H1 (cell line): Measurements from ENCODE around the gene DNAAF8. TPM values are rescaled to one million over a fixed set of nuclear protein-coding genes. Genes with fewer than 3 reads are reported as not detected.

Source experiments
- CTCF ChIA-PET: fragments of 300-600 bp; sonication (Branson Sonifier 250); formaldehyde crosslinking; loops from one replicate; lab custom pipeline; 2021; ENCODE audit not compliant: partially characterized antibody; lab: Charles Lee
- POLR2A ChIA-PET: fragments of 300-600 bp; sonication (Branson Sonifier 250); formaldehyde crosslinking; loops from one replicate; lab custom pipeline; 2021; ENCODE audit warnings: inconsistent platforms; ENCODE audit not compliant: partially characterized antibody; lab: Charles Lee
- DNase-seq, 2 experiments: peaks; one replicate each; pipeline versions ENCODE4 v3.0.0 to v3.0.0-alpha.2; 2010 to 2022; ENCODE audit warnings: low spot score in 2 of 2, low read depth in 1 of 2, mixed read lengths in 1 of 2
- FAIRE-seq: peaks from 2 replicates; lab custom pipeline; 2011; peaks lifted over from hg19 to GRCh38; lab: Jason Lieb, UNC
- H2AFZ ChIP-seq: 2 replicates; pipeline ENCODE4 v1.8.1; 2012; ENCODE audit warnings: low read length, inconsistent platforms
- H2AK5ac ChIP-seq: 2 replicates; pipeline ENCODE4 v1.6.1; 2013; ENCODE audit warnings: low read depth, low read length
- H2BK120ac ChIP-seq: replicated peaks from 2 replicates; pipeline ENCODE3; 2013; ENCODE audit warnings: low read depth, low read length, inconsistent platforms
- H2BK12ac ChIP-seq: 2 replicates; pipeline ENCODE4 v1.6.1; 2013; ENCODE audit warnings: low read depth, low read length
- H2BK15ac ChIP-seq: 2 replicates; pipeline ENCODE4 v1.6.1; 2013; ENCODE audit warnings: low read length
- H2BK20ac ChIP-seq: 2 replicates; pipeline ENCODE4 v1.6.1; 2013; ENCODE audit warnings: low read length
- H2BK5ac ChIP-seq: 2 replicates; pipeline ENCODE4 v1.6.1; 2013; ENCODE audit warnings: low read depth, low read length
- H3K14ac ChIP-seq: 2 replicates; pipeline ENCODE4 v1.6.1; 2013; ENCODE audit warnings: inconsistent platforms; ENCODE audit not compliant: insufficient read length
- H3K18ac ChIP-seq: 2 replicates; pipeline ENCODE4 v1.6.1; 2013; ENCODE audit warnings: low read length; ENCODE audit errors: extremely low read depth
- H3K23ac ChIP-seq: 2 replicates; pipeline ENCODE4 v1.6.1; 2013; ENCODE audit warnings: inconsistent platforms; ENCODE audit not compliant: insufficient read length
- H3K23me2 ChIP-seq: 2 replicates; pipeline ENCODE4 v1.6.1; 2013; ENCODE audit warnings: low read depth, low read length
- H3K27ac ChIP-seq: 2 replicates; pipeline ENCODE4 v1.6.1; 2011; ENCODE audit warnings: low read depth, low read length, inconsistent platforms
- H3K27me3 ChIP-seq, 4 experiments: replicated peaks in 1 of 4; 1 replicate in 1 of 4; 2 replicates in 3 of 4; pipeline versions ENCODE4 v1.6.1 to v1.8.1; 2011 to 2013; ENCODE audit warnings: low read length in 3 of 4, mild to moderate bottlenecking in 3 of 4, inconsistent platforms in 2 of 4, mixed read lengths in 2 of 4, moderate library complexity in 1 of 4; ENCODE audit not compliant: control insufficient read depth in 3 of 4, insufficient read depth in 3 of 4; ENCODE audit errors: extremely low read depth in 1 of 4
- H3K36me3 ChIP-seq, 4 experiments: 2 replicates each; pipeline versions ENCODE4 v1.6.1 to v1.8.1; 2011 to 2013; ENCODE audit warnings: mild to moderate bottlenecking in 4 of 4, low read length in 3 of 4, moderate library complexity in 2 of 4, control low read depth in 1 of 4, inconsistent platforms in 1 of 4; ENCODE audit not compliant: insufficient read depth in 4 of 4, control insufficient read depth in 2 of 4
- H3K4ac ChIP-seq: replicated peaks from 2 replicates; pipeline ENCODE3; 2013; ENCODE audit warnings: low read length, low read depth, mixed read lengths, inconsistent platforms; ENCODE audit not compliant: insufficient read length
- H3K4me1 ChIP-seq, 4 experiments: replicated peaks in 1 of 4; 1 replicate in 1 of 4; 2 replicates in 3 of 4; pipeline versions ENCODE4 v1.6.1 to v1.8.1; 2011 to 2013; ENCODE audit warnings: low read length in 3 of 4, inconsistent platforms in 2 of 4, mixed read lengths in 1 of 4; ENCODE audit not compliant: insufficient read depth in 4 of 4, control insufficient read depth in 3 of 4
- H3K4me2 ChIP-seq, 2 experiments: 2 replicates each; pipeline versions ENCODE4 v1.6.1 to v1.8.1; 2011 to 2013; ENCODE audit warnings: low read depth in 2 of 2, low read length in 2 of 2, control low read depth in 1 of 2, inconsistent platforms in 1 of 2, mild to moderate bottlenecking in 1 of 2; ENCODE audit not compliant: insufficient read depth in 1 of 2
- H3K4me3 ChIP-seq, 4 experiments: fragments of 200-600, 300-600 bp in 1 of 4; sonication (generic), shearing (Covaris generic), sonication (Bioruptor Twin) in 1 of 4; 2 replicates each; pipeline versions ENCODE4 v1.5.1 to v1.8.1; 2011 to 2016; ENCODE audit warnings: low read length in 4 of 4, low read depth in 3 of 4, control low read depth in 2 of 4, inconsistent platforms in 2 of 4, mild to moderate bottlenecking in 2 of 4, mixed read lengths in 1 of 4, moderate library complexity in 1 of 4; ENCODE audit not compliant: insufficient read depth in 2 of 4; ENCODE audit errors: extremely low read depth in 1 of 4
- H3K56ac ChIP-seq: replicated peaks from 2 replicates; pipeline ENCODE3; 2013; ENCODE audit warnings: low read depth, mild to moderate bottlenecking, mixed read lengths, low read length, inconsistent platforms; ENCODE audit not compliant: insufficient read length
- H3K79me1 ChIP-seq: 2 replicates; pipeline ENCODE4 v1.6.1; 2013; ENCODE audit warnings: low read depth, low read length, control low read depth
- H3K79me2 ChIP-seq, 2 experiments: 2 replicates each; pipeline versions ENCODE4 v1.6.1 to v1.8.1; 2012 to 2013; ENCODE audit warnings: low read length in 2 of 2, mild to moderate bottlenecking in 2 of 2, inconsistent platforms in 1 of 2; ENCODE audit not compliant: insufficient read depth in 2 of 2, control insufficient read depth in 1 of 2
- H3K9ac ChIP-seq, 4 experiments: replicated peaks in 1 of 4; 1 replicate in 1 of 4; 2 replicates in 3 of 4; pipeline versions ENCODE4 v1.6.1 to v1.8.1; 2011 to 2013; ENCODE audit warnings: low read depth in 3 of 4, low read length in 3 of 4, control low read depth in 2 of 4, mild to moderate bottlenecking in 2 of 4, moderate library complexity in 2 of 4, inconsistent platforms in 1 of 4; ENCODE audit errors: extremely low read depth in 1 of 4
- H3K9me3 ChIP-seq, 2 experiments: 2 replicates each; pipeline versions ENCODE4 v1.6.1 to v1.8.1; 2012 to 2013; ENCODE audit warnings: mild to moderate bottlenecking in 2 of 2, moderate library complexity in 2 of 2, control low read depth in 1 of 2, inconsistent platforms in 1 of 2, low read depth in 1 of 2, low read length in 1 of 2, mixed read lengths in 1 of 2; ENCODE audit not compliant: insufficient read depth in 2 of 2
- H4K20me1 ChIP-seq, 2 experiments: replicated peaks in 1 of 2; 2 replicates each; pipeline versions ENCODE3 to v1.8.1; 2011 to 2013; ENCODE audit warnings: inconsistent platforms in 2 of 2, low read length in 2 of 2, mild to moderate bottlenecking in 1 of 2; ENCODE audit not compliant: insufficient read depth in 2 of 2, control insufficient read depth in 1 of 2
- H4K5ac ChIP-seq: 2 replicates; pipeline ENCODE4 v1.6.1; 2013; ENCODE audit warnings: low read length, low read depth, mixed read lengths, inconsistent platforms; ENCODE audit not compliant: insufficient read length
- H4K8ac ChIP-seq: 2 replicates; pipeline ENCODE4 v1.8.0; 2013; ENCODE audit warnings: mild to moderate bottlenecking, moderate library complexity, low read length, inconsistent platforms; ENCODE audit not compliant: insufficient read depth; ENCODE audit errors: extremely low read depth
- H4K91ac ChIP-seq: replicated peaks from 2 replicates; pipeline ENCODE3; 2013; ENCODE audit warnings: low read length, mixed read lengths, inconsistent platforms; ENCODE audit not compliant: insufficient read length
- BCL11A ChIP-seq, 2 experiments: IDR thresholded peaks; one replicate each; pipeline ENCODE4 v1.6.1; 2011; ENCODE audit warnings: low read depth in 2 of 2, low read length in 2 of 2, mild to moderate bottlenecking in 2 of 2
- CHD2 ChIP-seq: IDR thresholded peaks from 2 replicates; pipeline ENCODE4 v1.6.1; 2012; ENCODE audit warnings: low read length, improper control_type of control experiment
- CTBP2 ChIP-seq: IDR thresholded peaks from 2 replicates; pipeline ENCODE4 v1.7.0; 2011; ENCODE audit warnings: borderline replicate concordance, mild to moderate bottlenecking, moderate library complexity, mixed read lengths, low read length; ENCODE audit not compliant: insufficient read depth, insufficient read length
- KDM5A ChIP-seq: fragments of 200-600 bp; IDR thresholded peaks from 2 replicates; pipeline ENCODE4 v1.7.1; 2012; ENCODE audit warnings: mild to moderate bottlenecking, low read length, inconsistent platforms, mixed read lengths
- SAP30 ChIP-seq: fragments of 300-600 bp; sonication (generic); IDR thresholded peaks from 2 replicates; pipeline ENCODE4 v1.7.1; 2012; ENCODE audit warnings: low read length, moderate library complexity, mild to moderate bottlenecking, inconsistent platforms; ENCODE audit not compliant: insufficient read depth, insufficient replicate concordance
- SIN3A ChIP-seq, 2 experiments: IDR thresholded peaks in 1 of 2; conservative IDR thresholded peaks in 1 of 2; 2 replicates each; pipeline ENCODE4 v1.6.1; 2011 to 2012; ENCODE audit warnings: low read length in 2 of 2, improper control_type of control experiment in 1 of 2, low read depth in 1 of 2, mild to moderate bottlenecking in 1 of 2
- SIRT6 ChIP-seq: IDR thresholded peaks from one replicate; pipeline ENCODE4 v1.7.1; 2012; ENCODE audit warnings: low read length, inconsistent platforms
- TBP ChIP-seq: IDR thresholded peaks from 2 replicates; pipeline ENCODE4 v1.6.1; 2011; ENCODE audit warnings: low read depth, low read length, improper control_type of control experiment
- WGBS, 2 experiments: shearing (Covaris generic) in 1 of 2; methylation state at CpG; one replicate each; pipeline versions ENCODE4 v1.1.6 to v1.1.7; 2013 to 2015; ENCODE audit warnings: low lambda C conversion rate in 2 of 2, mixed read lengths in 2 of 2, inconsistent platforms in 1 of 2, low coverage in 1 of 2, missing lambda C conversion rate in 1 of 2; ENCODE audit not compliant: insufficient replicate concordance in 2 of 2, insufficient coverage in 1 of 2, insufficient read length in 1 of 2; ENCODE audit errors: extremely low coverage in 1 of 2, missing lambda C conversion rate in 1 of 2; 5-methylcytosine and 5-hydroxymethylcytosine counted together
- polyA plus RNA-seq, 7 experiments: library from polyadenylated mRNA; depleted of rRNA in 3 of 7; stranded (reverse) in 5 of 7; unstranded in 2 of 7; fragments of >200 nt in 5 of 7; fragments of 200-250 nt in 2 of 7; gene quantifications; 1 replicate in 5 of 7; 2 replicates in 1 of 7; 4 replicates in 1 of 7; pipeline versions ENCODE4 v1.2.1 to v1.2.3, GENCODE V29; 2011 to 2013; ENCODE audit warnings: missing spikeins in 2 of 7, mixed read lengths in 2 of 7
- total RNA-seq: library from RNA; stranded (reverse); fragmentation: NEBNext Ultra II Directional; extraction: Animal tissue kit (Norgen Biotek cat#: 25700); gene quantifications from 2 replicates; pipeline ENCODE4 v1.2.1, GENCODE V29; 2021

The DNAAF8 gene
- total and polyA plus RNA-seq, 2 of the 8 experiments (the other 6 are each of a cell fraction or from before 2014, with no cell fraction given) = 0.39 TPM; not detected in 1

DNA sequence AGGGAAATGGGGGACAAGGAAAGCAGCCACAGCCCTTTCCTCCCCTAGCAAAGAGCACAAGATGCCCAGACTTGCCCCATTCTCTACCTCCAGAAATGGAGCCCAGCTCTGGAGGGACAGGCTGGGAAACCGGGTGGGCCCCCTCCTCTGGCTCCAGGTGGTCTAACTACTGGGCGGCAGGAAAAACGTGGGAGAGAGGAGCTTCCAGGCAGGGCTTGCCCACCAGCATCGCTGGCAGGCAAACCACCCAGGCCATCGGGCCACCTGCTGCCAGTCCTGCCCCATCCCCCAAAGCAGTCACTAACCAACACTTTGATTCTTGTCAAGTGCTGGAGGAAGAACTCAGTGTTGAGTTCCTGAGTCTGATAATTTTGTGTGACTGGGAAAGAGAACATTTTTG is 15.9 kb upstream of the DNAAF8 start:
- FAIRE-seq = no peak
- H3K36me3 ChIP-seq = peaks cover 0 to 19% (median 2%) of the 10 kb centered on the region in 4 experiments; a peak in 3 of 8 replicates
- H4K5ac ChIP-seq = no peak overlapping the region
- H3K4ac ChIP-seq = no peak overlapping the region
- ChIA-PET POLR2A (interaction anchor here (3.0 kb wide), 1 partner anchor 16 kb away, joined by 11 read pairs; the partner anchor contains the start of genes ANKS3 and DNAAF8), CTCF (interaction anchor here (0.6 to 2.6 kb wide), 5 partner anchors 11 to 96 kb away, joined by 3 to 9 read pairs (median 4); partner anchors contain the start of genes ANKS3 and DNAAF8)
- H2AFZ ChIP-seq = no peak overlapping the region
- H3K56ac ChIP-seq = no peak overlapping the region
- no peak overlapping the region for H2BK15ac ChIP-seq
- H4K20me1 ChIP-seq = peaks cover 0 to 1% of the 10 kb centered on the region in 2 experiments
- no peak overlapping the region for H2BK5ac ChIP-seq
- H2BK20ac ChIP-seq = no peak overlapping the region
- H3K27me3 ChIP-seq = no peaks in the 10 kb centered on the region
- H3K79me1 ChIP-seq = no peaks in the 10 kb centered on the region
- peak overlapping the region; percentile 20 to 49; a peak in 1 of 4 replicates for H3K4me2 ChIP-seq
- H3K79me2 ChIP-seq = no peaks in the 10 kb centered on the region
- H3K18ac ChIP-seq = 0 out of 2 replicates have a peak overlapping the region, but pooled peaks have one; percentile 24
- H3K4me3 ChIP-seq = no peak overlapping the region
- DNase-seq = peak in 1 of 2 experiments; percentile 50
- no peak overlapping the region for H3K14ac ChIP-seq
- no peak overlapping the region for H4K91ac ChIP-seq
- no peaks in the 10 kb centered on the region for H3K23me2 ChIP-seq
- no peak for TF ChIP-seq KDM5A
- TF ChIP-seq CHD2 = no peak
- TF ChIP-seq TBP = no peak
- TF ChIP-seq SAP30 = no peak
- TF ChIP-seq SIRT6 = no peak
- no peak for TF ChIP-seq CTBP2
- no peak for TF ChIP-seq SIN3A (conservative IDR thresholded peaks at IDR 0.05 in 1 of 2, IDR thresholded peaks at IDR 0.05 in 1 of 2; ENCODE audit: low read depth in 1 of 2, low read length in 2 of 2)
- TF ChIP-seq BCL11A (IDR thresholded peaks at IDR 0.05; ENCODE audit: low read depth in 2 of 2, low read length in 2 of 2) = no peak
- H2BK12ac ChIP-seq = no peak overlapping the region
- no peak overlapping the region for H3K23ac ChIP-seq
- 32% methylated on average over 5 of the region's 5 CpGs; no CpG with 5 or more reads in 1 of the 2 experiments for WGBS, 2 experiments
- H4K8ac ChIP-seq = no peak overlapping the region
- H3K9me3 ChIP-seq = no peaks in the 10 kb centered on the region
- H2AK5ac ChIP-seq = no peak overlapping the region
- H3K4me1 ChIP-seq = peaks cover 4 to 18% (median 9%) of the 10 kb centered on the region in 4 experiments
- peak overlapping the region; percentile 13; the same call in 1 of the 2 replicates for H3K27ac ChIP-seq
- H2BK120ac ChIP-seq = no peak overlapping the region
- no peak overlapping the region for H3K9ac ChIP-seq
